ENCODE measurements around the gene IGSF21.

DNA sequence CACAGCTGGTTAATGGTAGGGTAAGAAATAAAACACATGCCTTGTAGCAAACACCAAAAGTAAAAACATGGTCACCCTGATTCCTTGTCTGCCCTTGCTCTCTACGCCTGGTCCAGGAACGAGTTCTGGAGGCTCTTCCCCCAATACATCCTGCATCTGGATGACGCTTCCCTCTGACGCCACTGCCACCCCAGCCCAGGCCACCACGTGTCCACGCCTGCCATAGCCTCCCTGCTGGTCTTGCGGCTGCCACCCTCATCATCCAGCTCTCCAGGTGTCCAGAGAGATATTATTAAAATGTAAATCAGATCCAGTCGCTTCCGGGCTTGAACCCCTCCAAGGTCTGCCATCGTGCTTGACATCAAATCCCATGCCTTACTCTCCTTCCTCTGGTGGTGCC lies 39.3 kb downstream of the IGSF21 start:
- TF ChIP-seq, protein P1, sequence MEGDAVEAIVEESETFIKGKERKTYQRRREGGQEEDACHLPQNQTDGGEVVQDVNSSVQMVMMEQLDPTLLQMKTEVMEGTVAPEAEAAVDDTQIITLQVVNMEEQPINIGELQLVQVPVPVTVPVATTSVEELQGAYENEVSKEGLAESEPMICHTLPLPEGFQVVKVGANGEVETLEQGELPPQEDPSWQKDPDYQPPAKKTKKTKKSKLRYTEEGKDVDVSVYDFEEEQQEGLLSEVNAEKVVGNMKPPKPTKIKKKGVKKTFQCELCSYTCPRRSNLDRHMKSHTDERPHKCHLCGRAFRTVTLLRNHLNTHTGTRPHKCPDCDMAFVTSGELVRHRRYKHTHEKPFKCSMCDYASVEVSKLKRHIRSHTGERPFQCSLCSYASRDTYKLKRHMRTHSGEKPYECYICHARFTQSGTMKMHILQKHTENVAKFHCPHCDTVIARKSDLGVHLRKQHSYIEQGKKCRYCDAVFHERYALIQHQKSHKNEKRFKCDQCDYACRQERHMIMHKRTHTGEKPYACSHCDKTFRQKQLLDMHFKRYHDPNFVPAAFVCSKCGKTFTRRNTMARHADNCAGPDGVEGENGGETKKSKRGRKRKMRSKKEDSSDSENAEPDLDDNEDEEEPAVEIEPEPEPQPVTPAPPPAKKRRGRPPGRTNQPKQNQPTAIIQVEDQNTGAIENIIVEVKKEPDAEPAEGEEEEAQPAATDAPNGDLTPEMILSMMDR (IDR thresholded peaks at IDR 0.05), result no peak
- TF ChIP-seq POLR2A (IDR thresholded peaks at IDR 0.05), result no peak
